Mesendoderm (in vitro differentiated cells): ENCODE results near the gene CHST12.

ENCODE experiments used
- DNase-seq: peaks from one replicate; pipeline ENCODE4 v3.0.0; 2013
- H2AK5ac ChIP-seq: 2 replicates; pipeline ENCODE4 v1.6.1; 2013; ENCODE audit warnings: low read length, inconsistent platforms
- H2BK120ac ChIP-seq: 2 replicates; pipeline ENCODE4 v1.6.1; 2013; ENCODE audit warnings: low read depth, mild to moderate bottlenecking, low read length, moderate library complexity, mixed read lengths
- H2BK15ac ChIP-seq: replicated peaks from 2 replicates; pipeline ENCODE4 v1.6.1; 2013; ENCODE audit warnings: low read depth, mild to moderate bottlenecking, moderate library complexity
- H2BK5ac ChIP-seq: 2 replicates; pipeline ENCODE4 v1.6.1; 2013; ENCODE audit warnings: low read length, inconsistent platforms
- H3K18ac ChIP-seq: 2 replicates; pipeline ENCODE4 v1.6.1; 2013; ENCODE audit warnings: mild to moderate bottlenecking, low read length, mixed read lengths
- H3K23ac ChIP-seq: one replicate; pipeline ENCODE4 v1.6.1; 2013; ENCODE audit warnings: low read length
- H3K27ac ChIP-seq: 2 replicates; pipeline ENCODE4 v1.5.1; 2013; ENCODE audit warnings: low read depth, mild to moderate bottlenecking, inconsistent platforms, low read length, moderate library complexity
- H3K27me3 ChIP-seq: 2 replicates; pipeline ENCODE4 v1.6.1; 2013; ENCODE audit warnings: low read length, control low read depth, mild to moderate bottlenecking, inconsistent platforms; ENCODE audit not compliant: insufficient read depth, poor library complexity
- H3K36me3 ChIP-seq: 2 replicates; pipeline ENCODE4 v1.6.1; 2013; ENCODE audit warnings: low read length, inconsistent platforms; ENCODE audit not compliant: control insufficient read depth, insufficient read depth
- H3K4ac ChIP-seq: one replicate; pipeline ENCODE4 v1.6.1; 2013; ENCODE audit warnings: low read depth, mild to moderate bottlenecking, low read length, moderate library complexity
- H3K4me1 ChIP-seq: 2 replicates; pipeline ENCODE4 v1.6.1; 2013; ENCODE audit warnings: low read depth, low read length, inconsistent platforms; ENCODE audit not compliant: control insufficient read depth
- H3K4me2 ChIP-seq: 2 replicates; pipeline ENCODE4 v1.6.1; 2013; ENCODE audit warnings: low read length
- H3K4me3 ChIP-seq: 2 replicates; pipeline ENCODE4 v1.5.1; 2013; ENCODE audit warnings: mild to moderate bottlenecking, low read length
- H3K56ac ChIP-seq: one replicate; pipeline ENCODE4 v1.6.1; 2013; ENCODE audit warnings: low read length
- H3K79me1 ChIP-seq: 2 replicates; pipeline ENCODE4 v1.6.1; 2013; ENCODE audit warnings: low read length, inconsistent platforms
- H3K79me2 ChIP-seq: 2 replicates; pipeline ENCODE4 v1.6.1; 2013; ENCODE audit warnings: mild to moderate bottlenecking, low read length; ENCODE audit not compliant: control insufficient read depth, insufficient read depth
- H3K9ac ChIP-seq: 2 replicates; pipeline ENCODE4 v1.6.1; 2013; ENCODE audit warnings: low read length, inconsistent platforms
- H4K5ac ChIP-seq: one replicate; pipeline ENCODE4 v1.6.1; 2013; ENCODE audit warnings: low read length
- H4K8ac ChIP-seq: one replicate; pipeline ENCODE4 v1.6.1; 2013; ENCODE audit warnings: low read depth, mild to moderate bottlenecking, control low read depth, low read length, moderate library complexity
- WGBS: extraction: QIAGEN DNeasy Blood & Tissue Kit; methylation state at CpG from one replicate; pipeline ENCODE4 v1.1.7; 2013; ENCODE audit warnings: low lambda C conversion rate, missing lambda C conversion rate; ENCODE audit not compliant: insufficient coverage; ENCODE audit errors: extremely low coverage; 5-methylcytosine and 5-hydroxymethylcytosine counted together

The CHST12 gene

DNA sequence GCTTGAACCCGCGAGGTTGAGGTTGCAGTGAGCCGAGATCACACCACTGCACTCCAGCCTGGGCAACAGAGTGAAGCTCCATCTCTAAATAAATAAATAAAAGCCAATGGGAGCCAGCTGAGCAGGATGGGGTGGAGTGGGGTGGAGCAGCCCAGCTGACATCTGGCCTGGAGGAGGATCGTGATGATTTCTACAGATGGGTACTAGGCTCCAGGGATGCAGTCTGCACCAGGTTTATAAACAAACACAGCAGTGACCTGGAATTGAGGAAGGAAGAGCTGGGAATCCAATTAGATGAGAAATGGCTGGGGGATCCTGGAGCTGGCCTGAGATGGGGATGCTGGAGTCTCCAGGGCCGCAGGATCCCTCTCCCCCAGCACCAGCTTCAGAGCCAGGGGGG is 80.1 kb downstream of the CHST12 start:
- no CpG with 5 or more reads among the region's 5 CpGs for WGBS
- Histone ChIP-seq H3K23ac (no peak overlapping the region), H3K4me3 (no peak overlapping the region), H3K4ac (no peak overlapping the region), H3K27me3 (no peaks in the 10 kb centered on the region), H3K18ac (no peak overlapping the region), H2BK120ac (no peak overlapping the region), H3K4me2 (no peak overlapping the region), H4K8ac (no peak overlapping the region), H3K79me1 (no peaks in the 10 kb centered on the region), H3K9ac (no peak overlapping the region), H3K4me1 (no peaks in the 10 kb centered on the region), H3K27ac (no peak overlapping the region), H2AK5ac (no peak overlapping the region), H3K36me3 (no peaks in the 10 kb centered on the region), H2BK5ac (no peak overlapping the region), H4K5ac (no peak overlapping the region), H3K79me2 (no peaks in the 10 kb centered on the region), H3K56ac (no peak overlapping the region), H2BK15ac (no peak overlapping the region)
- DNase-seq, result no peak

DNA sequence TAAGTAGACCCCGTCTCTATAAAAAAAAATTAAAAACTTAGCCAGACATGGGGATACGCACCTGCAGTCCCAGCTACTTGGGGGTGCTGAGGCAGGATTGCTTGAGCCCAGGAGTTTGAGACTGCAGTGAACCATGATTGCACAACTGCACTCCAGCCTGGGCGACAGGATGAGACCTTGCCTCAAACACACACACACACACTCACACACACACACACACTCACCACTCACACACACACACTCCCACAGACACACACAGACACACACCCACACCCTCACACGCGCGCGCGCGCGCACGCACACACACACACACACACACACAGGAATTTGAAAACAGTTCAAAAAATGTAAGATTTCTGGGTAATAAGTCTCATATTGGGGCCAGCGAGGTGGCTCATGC is 81.5 kb downstream of the CHST12 start:
- H3K4me2 ChIP-seq, result no peak overlapping the region
- H4K5ac ChIP-seq, result no peak overlapping the region
- no peak overlapping the region for H4K8ac ChIP-seq
- no peaks in the 10 kb centered on the region for H3K27me3 ChIP-seq
- no peak overlapping the region for H2AK5ac ChIP-seq
- H3K79me2 ChIP-seq, result no peaks in the 10 kb centered on the region
- H3K36me3 ChIP-seq, result no peaks in the 10 kb centered on the region
- WGBS, result no CpG with 5 or more reads among the region's 12 CpGs
- no peak overlapping the region for H3K27ac ChIP-seq
- no peak overlapping the region for H3K23ac ChIP-seq
- no peaks in the 10 kb centered on the region for H3K4me1 ChIP-seq
- DNase-seq, result no peak
- H3K56ac ChIP-seq, result no peak overlapping the region
- H3K4me3 ChIP-seq, result no peak overlapping the region
- H3K9ac ChIP-seq, result no peak overlapping the region
- no peak overlapping the region for H2BK15ac ChIP-seq
- H2BK5ac ChIP-seq, result no peak overlapping the region
- H3K4ac ChIP-seq, result no peak overlapping the region
- H2BK120ac ChIP-seq, result no peak overlapping the region
- H3K79me1 ChIP-seq, result no peaks in the 10 kb centered on the region
- no peak overlapping the region for H3K18ac ChIP-seq

DNA sequence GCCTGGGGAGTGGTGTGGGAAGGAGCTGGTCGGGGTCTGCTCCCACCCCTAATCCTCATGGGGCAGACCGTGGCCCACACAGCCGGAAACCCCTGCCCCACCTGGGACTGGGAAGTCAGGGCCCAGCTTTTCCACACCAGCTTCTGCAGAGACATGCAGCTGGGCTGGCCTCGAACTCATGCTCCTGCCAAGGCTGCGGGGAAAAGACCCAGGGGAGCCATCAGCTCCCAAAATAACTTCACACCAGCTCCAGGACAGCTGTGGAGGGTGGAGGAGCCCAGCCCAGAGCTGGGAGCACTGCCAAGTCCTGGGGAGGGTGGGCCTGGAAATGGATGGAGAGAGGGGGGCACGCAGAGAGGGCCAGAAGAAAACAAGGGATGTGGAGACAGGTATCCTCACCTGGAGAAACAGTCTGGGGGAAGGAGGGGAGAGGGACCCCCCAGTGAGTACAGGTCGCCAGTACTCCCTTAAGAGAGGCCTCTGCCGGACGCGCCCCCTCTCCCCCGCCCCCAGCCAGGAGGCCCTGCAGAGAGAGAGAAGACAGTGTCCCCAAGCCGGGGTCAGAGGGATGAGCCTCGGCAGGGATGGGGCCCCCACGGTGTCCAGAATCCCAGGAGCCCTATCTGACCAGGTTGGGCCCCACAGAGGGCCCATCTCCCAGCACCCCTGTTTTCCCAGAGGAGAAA is 84.3 kb downstream of the CHST12 start:
- no peak overlapping the region for H3K23ac ChIP-seq
- H3K27ac ChIP-seq, result no peak overlapping the region

DNA sequence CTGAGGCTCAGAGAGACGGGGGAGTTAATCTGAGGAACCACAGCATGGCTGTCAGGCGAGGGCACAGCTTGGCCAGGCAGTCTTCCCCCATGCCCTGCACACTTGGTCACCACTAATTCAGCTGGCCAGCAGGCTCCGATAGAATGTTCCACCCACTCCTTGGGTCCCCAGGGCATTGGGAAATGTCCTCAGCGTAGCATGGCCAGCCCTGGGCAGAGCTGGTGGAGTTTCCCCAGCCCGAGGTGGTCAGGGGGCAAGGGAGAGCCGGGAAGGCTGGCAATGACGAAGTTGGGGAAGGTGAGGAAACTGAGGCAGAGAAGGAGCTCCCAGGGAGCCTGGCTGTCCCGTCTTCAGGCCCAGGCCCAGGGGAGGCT is 84.8 kb downstream of the CHST12 start:
- Histone ChIP-seq H3K4me3 (no peak overlapping the region), H3K79me1 (no peaks in the 10 kb centered on the region), H2BK15ac (no peak overlapping the region), H4K8ac (no peak overlapping the region), H4K5ac (no peak overlapping the region), H3K36me3 (no peaks in the 10 kb centered on the region), H2AK5ac (no peak overlapping the region), H3K27me3 (no peaks in the 10 kb centered on the region), H3K18ac (no peak overlapping the region), H3K79me2 (no peaks in the 10 kb centered on the region), H3K4ac (no peak overlapping the region), H3K27ac (no peak overlapping the region), H2BK120ac (no peak overlapping the region), H2BK5ac (no peak overlapping the region), H3K23ac (no peak overlapping the region), H3K4me2 (no peak overlapping the region), H3K9ac (no peak overlapping the region), H3K56ac (no peak overlapping the region), H3K4me1 (no peaks in the 10 kb centered on the region)
- WGBS, result no CpG with 5 or more reads among the region's 8 CpGs
- no peak for DNase-seq

More for the DNA sequence above, 84.3 kb downstream of the CHST12 start:
- H3K4ac ChIP-seq, result no peak overlapping the region
- H3K18ac ChIP-seq, result no peak overlapping the region
- H3K4me2 ChIP-seq, result no peak overlapping the region
- no peak overlapping the region for H3K9ac ChIP-seq
- H2BK15ac ChIP-seq, result no peak overlapping the region
- no peaks in the 10 kb centered on the region for H3K79me1 ChIP-seq
- no peak overlapping the region for H4K5ac ChIP-seq
- H3K79me2 ChIP-seq, result no peaks in the 10 kb centered on the region
- H3K56ac ChIP-seq, result no peak overlapping the region
- H2AK5ac ChIP-seq, result no peak overlapping the region
- no peak overlapping the region for H2BK120ac ChIP-seq
- H3K27me3 ChIP-seq, result no peaks in the 10 kb centered on the region
- H3K36me3 ChIP-seq, result no peaks in the 10 kb centered on the region
- WGBS, result no CpG with 5 or more reads among the region's 14 CpGs
- no peak overlapping the region for H3K4me3 ChIP-seq
- no peak for DNase-seq
- no peaks in the 10 kb centered on the region for H3K4me1 ChIP-seq
- no peak overlapping the region for H2BK5ac ChIP-seq
- H4K8ac ChIP-seq, result no peak overlapping the region

DNA sequence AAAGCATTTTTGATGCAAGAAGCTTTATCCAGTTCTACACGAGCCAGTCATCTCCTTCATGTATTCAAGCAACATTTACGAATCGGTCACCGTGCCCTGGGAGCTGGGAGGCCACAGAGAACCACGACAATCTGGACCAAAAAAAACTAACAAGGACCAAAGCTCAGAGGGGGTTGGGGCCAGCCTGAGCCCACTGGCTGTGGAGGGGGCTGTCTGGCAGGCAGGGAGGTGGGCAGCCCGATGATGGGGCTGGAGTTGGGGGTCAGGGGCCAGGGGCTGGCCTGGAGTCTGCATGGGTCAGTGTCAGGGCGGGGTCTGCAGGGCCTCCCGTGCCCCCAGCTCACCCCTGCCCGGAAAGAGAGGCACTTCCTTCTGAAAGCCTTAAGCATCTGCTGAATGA is 85.3 kb downstream of the CHST12 start:
- H3K79me2 ChIP-seq, result no peaks in the 10 kb centered on the region
- no peak overlapping the region for H2AK5ac ChIP-seq
- no peak overlapping the region for H3K27ac ChIP-seq
- H3K23ac ChIP-seq, result no peak overlapping the region
- no peak overlapping the region for H3K56ac ChIP-seq
- H4K8ac ChIP-seq, result no peak overlapping the region
- no peak overlapping the region for H3K4me2 ChIP-seq
- no peaks in the 10 kb centered on the region for H3K4me1 ChIP-seq
- no peak overlapping the region for H3K18ac ChIP-seq
- no peak overlapping the region for H4K5ac ChIP-seq
- H2BK120ac ChIP-seq, result no peak overlapping the region
- no peaks in the 10 kb centered on the region for H3K79me1 ChIP-seq
- no peak overlapping the region for H3K9ac ChIP-seq
- H2BK15ac ChIP-seq, result no peak overlapping the region
- DNase-seq, result no peak
- no peak overlapping the region for H2BK5ac ChIP-seq
- no peaks in the 10 kb centered on the region for H3K36me3 ChIP-seq
- H3K4me3 ChIP-seq, result no peak overlapping the region
- H3K4ac ChIP-seq, result no peak overlapping the region
- WGBS, result no CpG with 5 or more reads among the region's 9 CpGs
- H3K27me3 ChIP-seq, result no peaks in the 10 kb centered on the region

DNA sequence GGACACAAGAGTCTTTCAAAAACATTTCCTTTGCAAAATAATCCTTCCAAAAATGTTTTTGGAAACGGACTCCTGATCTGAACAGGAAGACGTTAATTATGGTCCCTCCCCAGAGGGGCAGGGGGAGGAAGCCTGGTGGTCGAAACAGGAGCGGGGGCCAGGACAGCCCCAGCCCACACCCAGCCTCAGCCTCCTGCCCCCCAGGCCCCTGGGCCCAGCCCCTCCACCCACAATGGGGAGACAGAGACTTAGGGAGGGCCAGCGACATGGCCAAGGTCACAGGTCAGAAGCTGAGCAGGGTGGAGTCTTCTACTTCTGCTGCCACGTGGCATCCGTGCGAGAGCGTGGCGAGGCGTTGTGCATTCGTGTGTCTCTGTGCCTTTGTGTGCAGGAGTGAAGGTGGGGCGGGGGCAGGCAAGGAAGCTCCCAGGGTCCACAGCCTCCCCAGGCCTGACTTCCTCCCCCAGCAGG is 86.8 kb downstream of the CHST12 start:
- no peak for DNase-seq
- Histone ChIP-seq H3K27me3 (no peaks in the 10 kb centered on the region), H3K23ac (no peak overlapping the region), H3K4me1 (no peaks in the 10 kb centered on the region), H3K9ac (no peak overlapping the region), H2AK5ac (no peak overlapping the region), H3K79me1 (no peaks in the 10 kb centered on the region), H3K27ac (no peak overlapping the region), H3K4me3 (no peak overlapping the region), H2BK15ac (no peak overlapping the region), H4K5ac (no peak overlapping the region), H2BK120ac (no peak overlapping the region), H3K56ac (no peak overlapping the region), H3K4me2 (no peak overlapping the region), H3K79me2 (no peaks in the 10 kb centered on the region), H4K8ac (no peak overlapping the region), H3K36me3 (no peaks in the 10 kb centered on the region), H2BK5ac (no peak overlapping the region), H3K18ac (no peak overlapping the region), H3K4ac (no peak overlapping the region)
- no CpG with 5 or more reads among the region's 13 CpGs for WGBS
